Fibroblast of the aortic adventitia (primary cell): ENCODE data around the gene CC2D1B. TPM values are rescaled to one million over a fixed set of nuclear protein-coding genes. Genes with fewer than 3 reads are reported as not detected.

Experiments used
- DNase-seq: peaks from one replicate; pipeline ENCODE4 v3.0.0-alpha.2; 2010; ENCODE audit warnings: low read depth
- H3K4me3 ChIP-seq: 2 replicates; pipeline ENCODE4 v1.5.1; 2011; ENCODE audit warnings: low read depth, mild to moderate bottlenecking, control low read depth, low read length, moderate library complexity
- total RNA-seq: library from RNA; depleted of rRNA; stranded (reverse); fragments of >200 nt; gene quantifications from 2 replicates; pipeline ENCODE4 v1.2.3, GENCODE V29; 2012; ENCODE audit warnings: low replicate concordance
- TF ChIP-seq, protein P1 (sequence below): IDR thresholded peaks from 2 replicates; pipeline ENCODE4 v1.5.1; 2011; ENCODE audit warnings: mild to moderate bottlenecking, low read length, control low read depth, inconsistent platforms; ENCODE audit not compliant: insufficient read depth

The CC2D1B gene
- total RNA-seq, 1 donor, result 25.5 TPM

DNA sequence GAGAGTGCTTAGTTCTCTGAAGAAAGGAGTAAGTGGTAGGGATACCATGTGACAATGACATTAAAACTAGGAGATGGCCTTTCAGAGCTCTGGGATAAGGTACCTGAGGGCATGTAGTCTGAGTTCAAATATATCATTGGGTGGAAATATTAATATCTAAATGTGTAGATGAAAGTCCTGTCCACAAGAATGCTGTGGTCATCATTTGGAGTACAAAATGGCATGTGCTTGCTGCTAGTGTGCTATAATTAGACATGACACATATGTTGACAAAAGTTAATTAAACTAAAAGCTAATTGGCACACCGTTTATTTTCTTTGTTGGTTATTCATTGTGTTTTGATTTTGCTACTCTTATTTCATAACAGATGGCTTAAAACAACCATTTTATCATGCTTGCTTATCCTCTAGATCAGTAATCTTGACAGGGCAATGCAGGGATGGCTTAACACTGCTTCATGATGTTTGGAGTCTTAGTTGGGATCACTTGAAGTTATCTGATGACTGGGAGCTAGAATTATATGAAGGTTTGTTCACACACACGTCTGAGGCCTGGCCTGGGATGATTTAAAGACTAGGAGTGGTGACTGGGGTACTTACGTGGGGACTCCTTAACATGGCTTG, 31.0 kb downstream of the CC2D1B start:
- no peak for DNase-seq
- TF ChIP-seq, protein P1, sequence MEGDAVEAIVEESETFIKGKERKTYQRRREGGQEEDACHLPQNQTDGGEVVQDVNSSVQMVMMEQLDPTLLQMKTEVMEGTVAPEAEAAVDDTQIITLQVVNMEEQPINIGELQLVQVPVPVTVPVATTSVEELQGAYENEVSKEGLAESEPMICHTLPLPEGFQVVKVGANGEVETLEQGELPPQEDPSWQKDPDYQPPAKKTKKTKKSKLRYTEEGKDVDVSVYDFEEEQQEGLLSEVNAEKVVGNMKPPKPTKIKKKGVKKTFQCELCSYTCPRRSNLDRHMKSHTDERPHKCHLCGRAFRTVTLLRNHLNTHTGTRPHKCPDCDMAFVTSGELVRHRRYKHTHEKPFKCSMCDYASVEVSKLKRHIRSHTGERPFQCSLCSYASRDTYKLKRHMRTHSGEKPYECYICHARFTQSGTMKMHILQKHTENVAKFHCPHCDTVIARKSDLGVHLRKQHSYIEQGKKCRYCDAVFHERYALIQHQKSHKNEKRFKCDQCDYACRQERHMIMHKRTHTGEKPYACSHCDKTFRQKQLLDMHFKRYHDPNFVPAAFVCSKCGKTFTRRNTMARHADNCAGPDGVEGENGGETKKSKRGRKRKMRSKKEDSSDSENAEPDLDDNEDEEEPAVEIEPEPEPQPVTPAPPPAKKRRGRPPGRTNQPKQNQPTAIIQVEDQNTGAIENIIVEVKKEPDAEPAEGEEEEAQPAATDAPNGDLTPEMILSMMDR, result no peak
- H3K4me3 ChIP-seq, result no peak overlapping the region

DNA sequence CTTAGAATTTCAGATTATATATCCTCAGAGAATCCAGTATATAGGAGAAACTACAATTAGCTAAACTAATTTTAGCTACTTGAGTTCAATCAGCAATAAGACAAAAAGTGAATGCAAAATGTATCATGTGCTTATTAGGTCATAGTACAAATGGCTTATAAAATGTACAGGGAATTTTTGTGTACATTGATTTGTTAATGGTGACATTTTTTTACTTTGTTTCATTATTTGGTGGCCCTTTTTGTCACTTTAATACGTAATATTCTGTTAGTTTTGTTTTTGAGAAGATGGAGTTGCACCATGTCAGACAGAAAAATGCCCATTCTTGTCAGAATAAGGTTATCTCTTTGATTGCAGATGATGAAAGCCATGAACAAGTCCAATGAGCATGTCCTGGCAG, 33.6 kb downstream of the CC2D1B start:
- no peak overlapping the region for H3K4me3 ChIP-seq
- TF ChIP-seq, protein P1, result no peak
- no peak for DNase-seq

DNA sequence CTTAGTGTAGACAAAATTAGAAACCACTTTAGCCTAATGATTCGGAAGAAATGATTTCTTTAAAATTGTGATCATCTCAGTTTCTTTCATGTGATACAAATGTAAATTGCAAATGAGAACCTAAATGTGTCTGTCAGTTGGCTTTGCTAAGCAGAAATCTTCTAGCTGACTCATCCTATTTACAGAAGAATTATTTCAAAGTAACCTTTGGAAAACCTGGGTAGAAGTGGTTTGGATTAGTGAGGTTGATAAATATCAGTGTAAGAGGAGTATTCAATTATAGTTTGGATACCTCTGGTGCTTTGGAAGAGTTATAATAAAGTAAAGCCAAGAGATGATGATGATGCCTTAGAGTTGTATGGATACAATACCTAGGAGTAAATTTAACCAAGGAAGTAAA, 37.4 kb downstream of the CC2D1B start:
- no peak overlapping the region for H3K4me3 ChIP-seq
- TF ChIP-seq, protein P1, result no peak
- no peak for DNase-seq

DNA sequence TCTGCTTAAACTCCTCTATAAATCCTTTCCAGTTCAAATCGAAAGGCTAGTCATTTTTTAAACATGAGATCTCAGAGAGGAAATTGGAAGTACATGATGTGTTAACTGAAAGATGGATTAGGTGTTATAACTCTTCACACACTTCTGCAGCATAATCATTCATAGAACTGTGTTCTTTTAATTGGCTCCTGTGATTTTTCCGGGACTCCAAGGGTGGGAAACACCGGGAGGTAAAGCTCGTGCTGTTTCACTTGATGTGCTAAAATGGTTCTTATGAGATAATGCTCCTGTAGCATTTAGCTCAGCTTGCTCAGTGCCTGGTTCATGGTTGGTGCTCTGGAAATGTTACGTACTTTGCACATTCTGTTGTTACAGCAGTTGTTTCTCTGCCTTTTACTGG, 40.2 kb downstream of the CC2D1B start:
- no peak for DNase-seq
- no peak overlapping the region for H3K4me3 ChIP-seq
- TF ChIP-seq, protein P1, result no peak

DNA sequence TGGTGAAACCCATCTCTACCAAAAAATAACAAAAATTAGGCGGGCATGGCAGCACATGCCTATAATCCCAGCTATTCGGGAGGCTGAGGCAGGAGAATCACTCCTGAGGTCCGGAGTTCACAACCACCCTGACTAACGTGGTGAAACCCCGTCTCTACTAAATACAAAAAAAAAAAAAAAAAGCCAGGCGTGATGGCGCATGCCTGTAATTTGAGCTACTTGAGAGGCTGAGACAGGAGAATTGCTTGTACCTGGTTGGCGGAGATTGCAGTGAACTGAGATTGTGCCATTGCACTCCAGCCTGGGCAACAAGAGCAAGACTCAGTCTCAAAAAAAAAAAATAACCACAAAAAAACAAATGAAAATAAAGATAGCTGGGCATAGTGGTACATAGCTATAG, 42.3 kb downstream of the CC2D1B start:
- DNase-seq, result no peak
- no peak overlapping the region for H3K4me3 ChIP-seq
- TF ChIP-seq, protein P1, result no peak

DNA sequence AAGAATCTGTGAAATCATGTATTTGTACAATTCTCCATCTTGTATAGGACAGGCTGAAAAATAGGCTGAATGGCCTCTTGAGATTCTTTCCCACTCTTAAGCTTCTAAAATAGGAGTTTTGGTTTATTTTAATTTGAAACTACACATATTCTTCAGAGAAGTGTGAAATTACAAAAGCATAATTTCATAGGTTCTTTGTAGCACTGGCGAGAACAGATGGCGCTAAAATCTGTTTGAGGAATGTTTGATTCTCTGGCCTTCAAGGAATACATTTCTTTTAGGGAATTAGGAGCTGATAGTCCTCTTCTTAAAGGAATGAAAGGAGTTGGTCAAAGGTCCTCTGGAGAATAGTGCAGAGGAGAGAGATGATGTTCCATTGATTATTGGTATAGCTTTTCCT, 44.9 kb downstream of the CC2D1B start:
- H3K4me3 ChIP-seq, result no peak overlapping the region
- no peak for DNase-seq
- TF ChIP-seq, protein P1, result no peak

DNA sequence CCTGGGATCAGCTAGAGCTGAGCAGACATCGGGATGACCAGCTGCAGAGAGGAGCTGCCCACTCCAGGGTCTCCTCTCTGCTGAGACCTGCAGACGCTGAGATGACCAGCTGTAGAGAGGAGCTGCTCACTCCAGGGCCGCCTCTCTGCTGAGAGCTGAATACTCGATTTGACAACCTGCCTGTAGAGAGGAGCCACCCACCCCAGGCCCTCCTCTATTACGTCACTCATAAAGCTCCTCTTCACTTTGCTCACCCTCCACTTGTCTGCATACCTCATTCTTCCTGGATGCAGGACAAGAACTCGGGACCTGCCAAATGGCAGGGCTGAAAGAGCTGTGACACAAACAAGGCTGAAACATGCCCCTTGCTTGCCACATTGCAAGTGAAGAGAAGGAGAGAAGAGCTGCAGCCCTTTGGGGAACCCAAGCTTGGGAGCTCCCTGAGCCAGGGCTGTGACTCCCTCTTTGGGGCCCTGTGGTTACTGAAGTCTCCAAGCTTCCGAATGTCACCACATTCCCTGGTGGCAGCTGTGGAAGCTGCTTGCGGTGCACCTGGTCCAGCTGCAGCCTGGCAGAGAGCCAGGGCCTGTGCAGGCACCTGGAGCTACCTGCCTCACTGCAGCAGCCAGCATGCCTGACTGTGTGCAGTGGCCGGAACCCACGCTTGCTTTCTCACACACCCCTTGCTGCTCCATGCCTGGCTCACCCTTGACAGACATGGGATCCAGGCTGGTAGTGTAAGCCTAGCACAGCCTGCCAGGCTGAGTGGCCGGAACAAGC, 59.6 kb downstream of the CC2D1B start:
- no peak overlapping the region for H3K4me3 ChIP-seq
- no peak for DNase-seq
- TF ChIP-seq, protein P1, result no peak
